ENCODE results near the gene ERBB4. TPM values are rescaled to one million over a fixed set of nuclear protein-coding genes. Genes with fewer than 3 reads are reported as not detected.

ERBB4 gene
- total RNA-seq, 2 experiments from 2014 or later = not detected

DNA sequence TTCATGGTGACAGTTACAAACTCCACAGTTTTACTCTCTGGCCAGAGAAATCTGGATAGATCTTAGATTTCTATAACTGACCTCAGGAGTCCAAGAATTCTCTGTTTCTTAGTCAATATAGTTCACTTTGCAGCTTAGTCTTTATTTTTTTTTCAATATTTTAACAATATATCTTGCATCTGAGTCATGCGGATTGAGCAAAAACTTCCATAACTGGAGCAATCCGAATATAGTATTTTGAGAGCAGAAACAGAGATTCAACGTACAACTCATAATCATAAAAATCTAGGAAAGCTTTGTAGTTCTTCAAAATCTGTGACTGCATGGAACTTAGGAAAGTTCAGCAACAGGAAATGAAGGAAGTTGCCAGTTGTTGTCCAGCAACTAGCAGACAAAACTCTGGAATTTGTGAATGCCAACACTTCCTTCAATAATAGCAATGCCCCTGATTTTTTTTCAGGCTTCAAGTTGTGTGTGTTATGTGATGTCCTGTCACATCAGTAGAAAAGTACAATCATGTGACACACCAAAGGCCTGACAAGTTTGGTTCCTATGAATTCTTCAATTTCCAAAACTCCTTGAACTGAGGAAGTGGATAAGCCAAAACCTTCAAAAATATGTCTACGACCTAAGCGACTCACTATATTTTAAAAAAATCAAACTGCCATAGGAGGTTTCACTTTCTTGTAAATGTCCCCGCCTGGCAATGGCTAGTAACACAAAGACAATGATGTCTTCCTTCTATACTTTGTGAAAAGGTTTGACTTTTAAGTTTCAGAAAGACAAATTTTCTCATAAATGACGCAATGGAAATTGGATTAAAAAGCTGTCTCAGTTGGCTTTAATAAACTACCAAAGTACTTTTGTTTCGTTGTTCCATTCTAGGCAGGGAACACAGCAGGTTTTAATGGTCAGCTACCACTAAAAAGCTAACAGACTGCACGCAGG lies 510.6 kb downstream of the ERBB4 start:
- intact Hi-C loops (cut with DNase I, micrococcal nuclease) = no loop called here
- H3K4me3 Mint-ChIP-seq = no peak overlapping the region
- Histone ChIP-seq H3K27ac (ENCODE audit: low read depth in 1 of 2, low read length in 2 of 2) (no peak overlapping the region), H3K27me3 (ENCODE audit: control insufficient read depth in 1 of 2, insufficient read depth in 2 of 2, low read length in 2 of 2) (no peaks in the 10 kb centered on the region), H3K4me3 (ENCODE audit: low read length) (no peak overlapping the region), H3K36me3 (ENCODE audit: insufficient read depth, low read length) (no peaks in the 10 kb centered on the region), H3K9me3 (ENCODE audit: control insufficient read depth in 1 of 2, insufficient read depth in 1 of 2, low read length in 2 of 2) (no peaks in the 10 kb centered on the region), H3K4me1 (ENCODE audit: insufficient read depth, low read length) (no peaks in the 10 kb centered on the region)
- ATAC-seq (ENCODE audit: poor library complexity) = no peak
- POLR2A ChIA-PET = no interaction called here
- no peak for DNase-seq
- TF ChIP-seq CTCF (IDR thresholded peaks at IDR 0.05) = no peak
- no peaks in the 10 kb centered on the region for H3K4me1 Mint-ChIP-seq (ENCODE audit: low read depth)
- H3K36me3 Mint-ChIP-seq (ENCODE audit: low read depth) = no peaks in the 10 kb centered on the region
- CTCF ChIA-PET = no interaction called here
- H3K27ac Mint-ChIP-seq = no peak overlapping the region
- no peaks in the 10 kb centered on the region for H3K27me3 Mint-ChIP-seq
- H3K9me3 Mint-ChIP-seq = peaks cover 3% of the 10 kb centered on the region

GRCh38 chr2:212024040-212024439 lies 514.6 kb downstream of the ERBB4 start:
- H3K4me3 Mint-ChIP-seq = no peak overlapping the region
- ATAC-seq (ENCODE audit: poor library complexity) (no peak), DNase-seq (no peak)
- Histone ChIP-seq H3K9me3 (ENCODE audit: control insufficient read depth in 1 of 2, insufficient read depth in 1 of 2, low read length in 2 of 2) (no peaks in the 10 kb centered on the region), H3K4me1 (ENCODE audit: insufficient read depth, low read length) (no peaks in the 10 kb centered on the region), H3K27me3 (ENCODE audit: control insufficient read depth in 1 of 2, insufficient read depth in 2 of 2, low read length in 2 of 2) (no peaks in the 10 kb centered on the region), H3K36me3 (ENCODE audit: insufficient read depth, low read length) (no peaks in the 10 kb centered on the region), H3K27ac (ENCODE audit: low read depth in 1 of 2, low read length in 2 of 2) (no peak overlapping the region), H3K4me3 (ENCODE audit: low read length) (no peak overlapping the region)
- no peaks in the 10 kb centered on the region for H3K36me3 Mint-ChIP-seq (ENCODE audit: low read depth)
- no peaks in the 10 kb centered on the region for H3K9me3 Mint-ChIP-seq
- POLR2A ChIA-PET = no interaction called here
- no peaks in the 10 kb centered on the region for H3K27me3 Mint-ChIP-seq
- TF ChIP-seq CTCF (IDR thresholded peaks at IDR 0.05) = no peak
- CTCF ChIA-PET = no interaction called here
- no peaks in the 10 kb centered on the region for H3K4me1 Mint-ChIP-seq (ENCODE audit: low read depth)
- intact Hi-C loops (cut with DNase I, micrococcal nuclease) = no loop called here
- H3K27ac Mint-ChIP-seq = no peak overlapping the region

DNA sequence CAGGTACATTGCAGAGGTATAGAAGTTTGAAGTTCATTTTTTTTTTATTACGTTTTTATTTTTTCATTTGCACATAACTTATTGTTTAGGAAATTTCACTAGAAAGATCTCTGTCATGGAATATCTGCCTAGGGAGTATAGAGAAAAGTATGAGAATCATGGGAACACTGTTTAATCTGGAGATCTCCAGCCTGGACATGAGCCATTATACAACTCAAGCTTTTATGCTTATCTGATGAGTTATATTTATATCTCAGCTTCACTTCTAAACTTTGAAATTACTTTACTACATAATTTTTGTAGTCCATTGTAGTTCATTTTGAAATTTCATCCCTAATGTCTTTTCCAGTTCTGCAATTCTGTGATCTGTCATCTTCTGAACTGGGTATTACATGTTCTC lies 515.6 kb downstream of the ERBB4 start:
- Mint-ChIP-seq H3K9me3 (peaks cover 2% of the 10 kb centered on the region), H3K4me1 (ENCODE audit: low read depth) (no peaks in the 10 kb centered on the region), H3K27me3 (no peaks in the 10 kb centered on the region), H3K36me3 (ENCODE audit: low read depth) (no peaks in the 10 kb centered on the region), H3K4me3 (no peak overlapping the region), H3K27ac (no peak overlapping the region)
- ATAC-seq (ENCODE audit: poor library complexity) (no peak), DNase-seq (no peak)
- ChIA-PET POLR2A (no interaction called here), CTCF (no interaction called here)
- no peaks in the 10 kb centered on the region for H3K27me3 ChIP-seq (ENCODE audit: control insufficient read depth in 1 of 2, insufficient read depth in 2 of 2, low read length in 2 of 2)
- H3K9me3 ChIP-seq (ENCODE audit: control insufficient read depth in 1 of 2, insufficient read depth in 1 of 2, low read length in 2 of 2) = no peaks in the 10 kb centered on the region
- no peak overlapping the region for H3K27ac ChIP-seq (ENCODE audit: low read depth in 1 of 2, low read length in 2 of 2)
- no peak for TF ChIP-seq CTCF (IDR thresholded peaks at IDR 0.05)
- intact Hi-C loops (cut with DNase I, micrococcal nuclease) = no loop called here
- H3K4me1 ChIP-seq (ENCODE audit: insufficient read depth, low read length) = no peaks in the 10 kb centered on the region
- H3K4me3 ChIP-seq (ENCODE audit: low read length) = no peak overlapping the region
- no peaks in the 10 kb centered on the region for H3K36me3 ChIP-seq (ENCODE audit: insufficient read depth, low read length)

Measured in CD4-positive, alpha-beta T cell (primary cell).